ENCODE results near the gene SRPK2.
"Not testable (repeated sequence)": the region's sequence is repeated elsewhere in the genome, so short reads cannot be mapped to it uniquely, and the experiment has no call there.

Gene SRPK2

DNA sequence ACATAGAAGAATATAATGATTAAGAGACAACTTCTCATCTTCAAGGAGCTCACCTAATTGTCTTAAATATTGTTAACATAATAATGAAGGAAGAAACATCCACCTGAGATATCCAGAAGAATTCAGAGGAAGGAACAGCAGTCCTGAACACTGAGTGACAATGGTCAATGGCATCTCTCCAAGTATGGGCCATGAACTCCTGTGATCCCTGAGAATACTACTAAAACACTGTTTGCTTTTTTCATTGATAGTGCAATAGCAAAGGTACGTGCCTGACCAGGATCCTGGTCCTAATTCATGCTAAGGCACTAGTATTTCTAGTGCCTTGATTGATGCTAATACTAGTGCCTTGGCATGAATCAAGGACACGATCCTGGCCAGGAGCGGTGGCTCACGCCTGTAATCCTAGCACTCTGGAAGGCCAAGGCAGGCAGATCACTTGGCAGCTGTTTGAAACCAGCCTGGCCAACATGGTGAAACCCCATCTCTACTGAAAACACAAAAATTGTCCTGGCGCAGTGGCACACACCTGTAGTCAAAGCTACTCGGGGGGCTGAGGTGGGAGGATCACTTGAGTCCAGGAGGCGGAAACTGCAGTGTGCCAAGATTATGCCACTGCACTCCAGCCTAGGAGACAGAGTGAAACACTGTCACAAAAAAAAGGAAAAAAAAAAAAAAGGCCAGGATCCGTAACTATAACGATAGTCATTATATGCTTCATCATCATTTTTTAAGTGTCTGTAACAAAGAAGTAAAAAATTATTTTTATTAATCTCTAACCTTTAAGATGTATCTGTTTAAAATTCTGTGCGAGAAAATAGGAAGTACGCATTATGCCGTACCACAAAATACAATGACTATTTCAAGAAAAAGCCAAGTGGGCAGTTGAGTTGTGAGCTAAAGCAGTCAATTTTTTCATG, 49.1 kb downstream of the SRPK2 start:
- DNase-seq (ENCODE audit: low read depth in 2 of 2), result no peak

DNA sequence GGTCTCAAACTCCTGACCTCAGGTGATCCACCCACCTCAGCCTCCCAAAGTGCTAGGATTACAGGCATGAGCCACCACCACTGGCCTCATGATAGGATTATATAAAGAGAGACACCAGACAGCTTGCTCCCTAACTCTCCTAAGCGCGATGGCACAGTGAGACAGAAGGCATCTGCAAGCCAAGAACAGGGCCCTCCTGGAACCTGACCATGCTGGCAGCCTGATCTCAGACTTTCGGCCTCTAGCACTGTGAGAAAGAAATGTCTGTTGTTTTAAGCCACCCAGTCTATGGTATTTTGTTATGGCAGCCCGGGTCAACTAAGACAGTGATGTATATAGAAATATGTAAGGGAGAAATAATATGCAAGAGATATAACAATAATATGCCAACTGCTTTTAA, 51.2 kb downstream of the SRPK2 start:
- no peak for DNase-seq (ENCODE audit: low read depth in 2 of 2)

DNA sequence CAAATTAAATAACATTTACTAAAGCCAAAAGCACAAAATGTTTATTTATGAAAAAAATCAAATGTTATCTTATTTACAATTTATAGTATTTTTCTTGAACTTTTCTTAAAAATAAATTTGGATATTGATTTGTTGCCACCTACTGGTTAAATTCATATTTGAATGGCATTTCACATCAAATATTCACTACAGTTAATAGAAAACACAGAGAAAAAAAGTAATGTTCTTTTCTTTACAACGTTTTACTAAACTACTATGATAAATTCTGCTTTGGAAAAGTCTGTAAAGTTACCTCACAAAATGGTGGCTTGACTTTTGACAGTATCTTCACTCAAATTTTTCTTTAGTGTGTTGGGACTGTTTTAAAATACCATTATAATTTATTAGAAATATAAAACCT, 52.7 kb downstream of the SRPK2 start:
- DNase-seq (ENCODE audit: low read depth in 2 of 2), result no peak

DNA sequence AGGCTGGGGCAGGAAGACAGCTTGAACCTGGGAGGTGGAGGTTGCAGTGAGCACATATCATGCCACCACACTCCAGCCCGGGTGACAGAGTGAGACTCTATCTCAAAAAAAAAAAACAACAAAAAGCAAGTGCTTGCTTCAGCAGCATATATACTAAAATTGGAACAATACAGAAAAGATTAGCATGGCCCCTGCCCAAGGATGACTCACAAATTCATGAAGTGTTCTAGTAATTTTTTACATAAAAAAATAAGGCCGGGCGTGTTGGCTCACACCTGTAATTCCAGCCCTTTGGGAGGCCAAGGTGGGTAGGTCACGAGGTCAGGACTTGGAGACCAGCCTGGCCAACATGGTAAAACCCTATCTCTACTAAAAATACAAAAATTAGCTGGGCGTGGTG, 56.1 kb downstream of the SRPK2 start:
- not testable (repeated sequence) for DNase-seq (ENCODE audit: low read depth in 2 of 2)

DNA sequence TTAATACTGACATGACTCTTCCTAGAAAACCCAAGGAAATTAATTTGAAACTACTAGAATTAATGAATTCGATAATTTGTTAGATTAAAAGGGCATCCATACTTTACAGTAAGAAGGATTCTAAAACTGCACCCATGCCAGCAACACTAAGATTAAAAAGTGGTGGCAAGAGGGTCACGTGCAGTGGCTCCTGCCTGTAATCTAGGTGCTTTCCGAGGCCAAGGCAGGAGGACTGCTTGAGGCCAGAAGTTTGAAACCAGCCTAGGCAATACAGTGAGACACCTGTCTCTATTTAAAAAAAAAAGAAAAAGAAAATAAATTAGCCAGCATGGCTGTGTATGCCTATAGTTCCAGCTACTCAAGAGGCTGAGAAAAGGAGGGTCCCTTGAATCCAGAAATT, 58.2 kb downstream of the SRPK2 start:
- DNase-seq (ENCODE audit: low read depth in 2 of 2), result no peak

DNA sequence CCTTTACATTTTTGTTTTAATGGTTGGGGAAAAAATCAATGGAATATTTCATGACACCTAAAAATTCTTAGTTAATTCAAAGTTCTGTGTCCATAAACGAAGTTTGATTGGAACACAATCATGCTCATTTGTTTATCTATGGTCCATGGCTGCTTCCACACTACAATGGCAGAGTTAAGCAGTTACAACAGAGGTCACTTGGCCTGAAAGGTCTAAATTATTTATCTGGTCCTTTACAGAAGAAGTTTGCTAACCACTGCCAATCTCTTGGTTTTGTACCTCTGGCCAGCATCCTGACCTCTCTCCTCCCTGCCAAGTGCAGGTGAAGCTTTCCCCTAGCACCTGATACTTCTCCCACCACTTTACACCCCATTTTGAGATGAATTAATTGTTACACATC, 61.5 kb downstream of the SRPK2 start:
- no peak for DNase-seq (ENCODE audit: low read depth in 2 of 2)

DNA sequence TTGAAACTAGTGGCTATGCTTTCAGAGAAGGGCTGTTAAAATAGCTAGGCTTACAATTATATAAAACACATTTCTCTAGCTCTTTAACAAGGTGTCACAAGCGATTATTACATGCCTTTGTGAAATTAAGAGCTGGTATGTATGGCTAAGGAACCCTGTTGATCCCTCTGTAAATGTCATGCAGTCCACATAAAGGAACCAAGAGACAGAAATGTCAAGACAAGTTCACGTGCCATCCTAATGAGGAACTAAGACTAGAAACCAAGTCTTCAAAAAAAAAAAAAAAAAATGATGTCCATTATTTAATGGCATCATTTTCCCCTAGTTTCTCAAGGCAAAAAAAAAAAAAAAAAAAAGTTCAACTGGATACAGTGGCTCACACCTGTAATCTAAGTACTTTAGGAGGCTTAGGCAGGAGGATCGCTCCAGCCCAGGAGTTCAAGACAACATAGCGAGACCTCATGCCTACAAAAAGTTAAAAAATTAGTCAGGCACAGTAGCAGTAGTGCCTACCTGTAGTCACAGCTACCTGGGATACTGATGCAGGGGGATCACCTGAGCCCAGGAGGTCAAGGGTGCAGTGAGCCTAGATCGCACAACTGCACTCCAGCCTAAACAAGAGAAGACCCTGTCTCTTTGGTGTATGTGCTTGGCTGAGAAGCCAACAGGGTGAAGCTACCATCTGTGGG, 63.4 kb downstream of the SRPK2 start:
- no peak for DNase-seq (ENCODE audit: low read depth in 2 of 2)

DNA sequence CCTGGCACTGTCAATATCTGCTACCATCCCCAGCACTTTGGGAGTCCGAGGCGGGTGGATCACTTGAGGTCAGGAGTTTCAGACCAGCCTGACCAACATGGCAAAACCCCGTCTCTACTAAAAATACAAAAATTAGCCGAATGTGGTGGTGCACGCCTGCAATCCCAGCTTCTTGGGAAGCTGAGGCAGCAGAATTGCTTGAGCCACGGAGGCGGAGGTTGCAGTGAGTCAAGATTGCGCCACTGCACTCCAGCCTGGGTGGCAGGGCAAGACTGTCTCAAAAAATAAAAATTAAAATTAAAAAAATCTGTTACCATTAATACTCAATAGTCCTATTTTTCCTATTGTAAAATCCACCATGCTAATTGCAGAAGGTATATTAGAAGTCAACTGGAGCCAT, 64.1 kb downstream of the SRPK2 start:
- DNase-seq (ENCODE audit: low read depth in 2 of 2), result not testable (repeated sequence)

DNA sequence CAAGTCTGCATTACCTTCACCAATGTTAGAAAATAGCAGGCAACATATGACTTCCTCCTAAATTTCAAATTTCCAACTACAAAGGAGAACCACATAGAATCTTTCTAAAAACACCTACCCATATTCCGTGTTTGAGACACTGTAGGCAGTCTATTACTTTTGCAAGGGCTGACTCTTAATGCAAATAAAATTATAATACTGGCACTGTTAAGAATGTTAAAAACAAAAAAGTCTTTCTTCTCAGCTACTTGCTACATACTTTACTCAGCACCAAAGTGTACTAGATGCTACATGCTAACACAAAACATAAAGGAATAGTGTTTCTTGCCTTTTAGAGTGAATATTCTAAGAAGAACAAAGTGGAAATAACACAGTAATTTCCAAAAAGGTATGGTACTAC, 65.4 kb downstream of the SRPK2 start:
- no peak for DNase-seq (ENCODE audit: low read depth in 2 of 2)

DNA sequence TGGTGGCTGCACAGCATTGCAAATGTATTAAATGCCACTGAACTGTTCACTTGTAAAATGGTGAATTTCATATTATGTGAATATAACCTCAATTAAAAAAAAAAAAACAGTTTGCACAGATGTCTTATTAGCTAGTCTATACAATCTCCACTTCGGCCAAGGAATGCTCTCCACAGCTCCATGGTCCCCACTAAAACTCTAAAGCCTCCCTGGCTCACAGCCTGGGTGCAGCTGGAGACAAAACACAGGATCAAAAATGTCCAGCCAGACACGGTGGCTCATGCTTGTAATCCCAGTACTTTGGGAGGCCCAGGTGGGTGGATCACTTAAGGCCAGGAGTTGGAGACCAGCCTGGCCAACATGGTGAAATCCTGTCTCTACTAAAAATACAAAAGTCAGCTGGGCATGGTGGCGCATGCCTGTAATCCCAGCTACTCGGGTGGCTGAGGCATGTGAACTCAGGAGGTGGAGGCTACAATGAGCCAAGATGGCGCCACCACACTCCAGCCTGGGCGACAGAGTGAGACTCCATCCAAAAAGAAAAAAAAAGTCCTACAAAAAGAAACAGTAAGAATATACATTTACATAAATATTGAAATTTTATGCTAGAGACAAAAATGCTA, 66.0 kb downstream of the SRPK2 start:
- DNase-seq (ENCODE audit: low read depth in 2 of 2), result no peak

DNA sequence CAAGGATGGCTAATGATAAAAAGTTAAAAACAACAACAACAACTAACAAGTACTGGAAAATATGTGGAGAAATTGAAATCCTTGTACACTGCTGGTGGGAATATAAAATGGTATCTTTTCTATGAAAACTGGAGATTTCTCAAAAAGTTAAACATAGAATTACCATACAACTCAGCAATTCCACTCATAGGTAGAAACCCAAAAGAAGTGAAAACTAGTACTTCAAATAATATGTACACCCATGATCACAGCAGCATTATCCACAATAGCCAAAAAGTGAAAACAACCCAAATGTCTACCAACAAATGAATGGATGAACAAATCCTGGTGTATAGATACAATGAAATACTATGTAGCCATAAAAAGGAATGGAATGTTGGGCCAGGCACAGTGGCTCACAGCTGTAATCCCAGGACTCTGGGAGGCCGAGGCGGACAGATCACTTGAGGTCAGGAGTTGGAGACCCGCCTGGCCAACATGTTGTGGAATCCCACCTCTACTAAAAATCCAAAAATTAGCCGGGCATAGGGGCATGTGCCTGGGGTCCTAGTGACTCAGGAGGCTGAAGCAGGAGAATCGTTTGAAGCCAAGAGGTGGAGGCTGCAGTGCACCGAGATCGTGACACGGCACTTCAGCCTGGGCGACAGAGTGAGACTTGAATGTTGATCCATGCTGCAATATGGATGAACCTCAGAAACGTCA, 66.8 kb downstream of the SRPK2 start:
- DNase-seq (ENCODE audit: low read depth in 2 of 2), result no peak

DNA sequence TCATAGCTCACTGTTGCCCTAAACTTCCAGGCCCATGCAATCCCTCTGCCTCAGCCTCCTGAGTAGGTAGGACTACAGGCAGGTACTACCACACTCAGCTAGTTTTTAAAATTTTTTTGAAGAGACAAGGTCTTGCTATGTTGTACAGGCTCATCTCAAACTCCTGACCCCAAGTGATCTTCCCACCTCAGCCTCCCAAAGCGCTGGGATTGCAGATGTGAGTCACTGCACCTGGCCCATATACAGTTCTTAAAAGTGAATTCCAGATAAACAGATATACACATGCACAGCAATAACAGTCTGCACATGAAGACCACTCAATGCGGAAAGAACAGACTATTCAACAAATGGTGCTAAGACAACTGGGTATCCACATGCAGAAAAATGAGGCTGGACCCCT, 67.8 kb downstream of the SRPK2 start:
- no peak for DNase-seq (ENCODE audit: low read depth in 2 of 2)

DNA sequence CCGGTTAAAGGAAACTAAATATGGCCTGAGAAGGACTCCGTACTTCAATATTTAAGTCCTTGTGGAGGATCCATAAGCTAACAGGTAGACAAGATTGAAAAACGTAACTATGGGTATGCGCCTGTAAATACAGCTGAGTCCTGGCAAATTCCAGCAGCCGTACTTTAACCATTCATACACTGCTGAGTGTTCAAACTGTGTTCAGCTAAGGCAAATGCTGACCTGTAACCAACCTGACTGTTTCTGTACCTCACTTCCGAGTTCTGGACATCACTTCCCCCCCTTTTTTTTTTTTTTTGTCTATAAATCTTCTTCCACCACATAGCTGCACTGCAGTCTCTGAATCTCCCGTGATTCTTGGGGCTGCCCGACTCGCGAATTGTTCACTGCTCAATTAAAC, 69.1 kb downstream of the SRPK2 start:
- DNase-seq (ENCODE audit: low read depth in 2 of 2), result no peak

DNA sequence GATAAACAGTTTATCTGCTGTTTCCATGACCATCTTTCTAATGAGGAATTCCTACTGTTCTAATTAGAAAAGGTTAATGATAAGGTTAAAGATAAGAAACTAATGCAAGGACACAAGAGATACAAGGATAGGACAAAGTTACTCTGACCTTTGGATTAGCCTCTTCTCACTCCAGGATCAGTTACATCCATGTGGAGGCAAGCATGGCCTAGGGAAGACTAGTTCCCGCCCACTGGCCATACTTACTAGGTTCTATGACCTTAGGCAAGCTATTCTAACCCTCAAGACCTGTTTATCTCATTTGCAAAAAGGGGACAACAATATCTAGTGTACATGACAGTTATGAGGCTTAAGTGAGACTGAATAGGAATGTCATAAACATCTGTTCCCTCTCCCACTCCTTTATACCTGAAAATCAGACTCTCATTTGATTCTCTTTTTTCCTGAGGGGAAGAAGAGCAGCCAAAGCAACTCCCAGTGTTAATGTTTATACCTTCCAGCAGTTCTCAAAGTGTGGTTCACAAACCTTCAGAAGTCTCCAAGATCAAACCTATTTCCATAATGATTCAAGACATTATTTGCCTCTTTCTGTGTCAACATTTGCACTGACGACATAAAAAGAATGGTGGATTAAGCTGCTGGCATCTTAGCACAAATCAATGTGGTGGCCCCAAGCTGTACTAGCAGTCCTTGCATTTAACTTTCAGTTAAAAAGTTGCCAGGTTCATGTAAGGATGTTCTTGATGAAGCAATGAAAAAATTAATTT, 72.0 kb downstream of the SRPK2 start:
- DNase-seq (ENCODE audit: low read depth in 2 of 2), result no peak

DNA sequence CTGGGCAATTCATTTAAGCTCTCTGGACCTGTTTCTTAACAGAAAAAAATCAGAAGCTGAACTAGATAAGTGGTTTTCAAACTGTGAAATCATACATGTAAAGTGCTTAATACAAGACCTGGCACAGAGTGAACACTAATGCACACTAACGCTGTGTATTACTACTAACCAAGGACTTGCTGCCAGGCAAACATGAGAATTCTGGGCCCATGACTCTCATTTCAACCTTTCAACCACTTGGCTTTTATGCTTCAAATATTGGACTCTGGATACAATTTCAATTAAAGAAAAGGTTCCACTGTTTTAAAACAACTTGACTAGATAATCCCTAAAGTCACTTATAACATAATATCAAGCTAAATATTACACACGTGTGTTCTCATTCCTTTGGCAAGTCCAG, 73.4 kb downstream of the SRPK2 start:
- no peak for DNase-seq (ENCODE audit: low read depth in 2 of 2)

DNA sequence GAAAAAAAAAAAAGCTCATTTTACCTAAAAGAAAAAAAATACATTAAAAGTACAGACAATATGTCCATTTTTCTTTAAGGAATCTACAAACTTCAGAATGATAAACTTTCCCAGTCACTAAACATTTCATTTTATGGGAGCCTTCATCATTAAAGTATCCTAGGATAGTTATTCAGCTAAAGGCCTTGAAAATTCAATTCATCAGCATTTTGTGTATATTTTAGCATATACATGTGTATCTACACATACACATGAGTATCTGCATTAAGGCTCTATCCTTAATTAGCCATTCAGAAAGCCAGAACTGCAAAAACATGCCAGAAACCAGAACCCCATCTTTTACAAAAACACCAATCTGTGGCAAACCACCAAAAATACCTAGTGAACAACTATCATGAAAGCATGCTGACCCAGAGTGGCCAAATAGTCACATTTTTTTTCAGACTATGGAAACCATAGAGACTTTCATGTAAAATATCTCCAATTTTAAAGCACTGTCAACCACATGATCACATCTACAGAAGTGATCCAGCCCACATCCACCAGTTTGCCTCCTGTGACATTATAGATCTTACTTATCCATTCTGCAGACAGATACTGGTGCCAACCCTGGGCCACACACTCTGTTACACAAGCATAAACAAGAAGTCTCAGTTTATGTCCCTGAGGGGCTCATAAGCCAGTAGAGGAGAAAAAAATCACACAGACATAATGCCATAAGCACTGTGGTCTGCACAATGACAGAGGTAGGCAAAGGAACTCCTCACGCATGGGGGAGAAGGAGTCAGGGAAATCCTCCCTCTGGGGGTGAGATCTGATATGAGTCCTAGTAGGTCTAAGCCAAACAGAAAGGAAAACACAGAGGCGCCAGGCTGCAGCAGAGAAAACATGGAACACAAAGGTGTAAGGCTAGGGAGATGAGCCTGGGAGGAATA, 79.2 kb downstream of the SRPK2 start:
- no peak for DNase-seq (ENCODE audit: low read depth in 2 of 2)

DNA sequence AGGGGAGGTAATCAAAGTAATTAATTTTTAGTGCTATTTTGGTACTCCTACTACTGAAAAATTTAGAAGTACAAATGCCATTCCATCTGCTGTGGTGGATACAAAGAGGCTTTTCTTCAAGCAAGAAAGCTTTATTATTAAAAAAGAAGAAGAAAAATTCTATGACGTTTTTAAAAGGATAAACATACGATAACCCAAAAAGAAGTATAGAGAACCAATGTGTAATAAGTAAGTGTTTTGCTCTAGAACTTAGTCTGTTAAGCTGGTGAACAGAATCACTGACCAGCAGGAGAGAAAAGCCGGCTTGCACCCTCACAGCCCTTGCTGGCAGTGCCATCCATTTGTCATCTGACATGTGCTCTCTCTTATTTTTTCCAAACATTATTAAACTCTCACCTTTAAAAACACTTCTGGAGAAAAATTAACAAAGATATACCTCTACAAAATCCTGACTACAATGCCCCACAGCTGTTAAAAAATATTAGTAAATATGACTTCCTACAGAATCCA, 81.5 kb downstream of the SRPK2 start:
- no peak for DNase-seq (ENCODE audit: low read depth in 2 of 2)

DNA sequence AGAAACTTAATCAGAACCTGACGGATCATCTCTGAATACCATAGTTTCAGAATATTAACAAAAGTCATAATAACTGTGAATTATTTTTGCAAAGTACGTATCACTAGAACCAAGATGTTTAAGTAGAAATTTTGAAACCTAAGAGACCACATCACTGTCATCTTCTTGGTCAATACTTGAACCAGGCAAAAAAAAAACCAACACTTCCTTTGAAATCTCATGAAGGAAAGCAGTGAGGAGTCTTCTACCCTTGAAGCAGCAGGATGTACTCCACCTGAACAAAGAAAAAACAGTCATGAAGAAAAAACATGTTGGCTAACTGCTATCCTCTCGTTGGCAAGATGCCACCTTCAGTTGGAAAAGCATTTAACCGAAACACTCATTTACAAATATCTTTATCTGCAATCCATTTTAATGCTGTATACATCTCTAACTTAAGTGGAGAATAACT, 82.4 kb downstream of the SRPK2 start:
- no peak for DNase-seq (ENCODE audit: low read depth in 2 of 2)

DNA sequence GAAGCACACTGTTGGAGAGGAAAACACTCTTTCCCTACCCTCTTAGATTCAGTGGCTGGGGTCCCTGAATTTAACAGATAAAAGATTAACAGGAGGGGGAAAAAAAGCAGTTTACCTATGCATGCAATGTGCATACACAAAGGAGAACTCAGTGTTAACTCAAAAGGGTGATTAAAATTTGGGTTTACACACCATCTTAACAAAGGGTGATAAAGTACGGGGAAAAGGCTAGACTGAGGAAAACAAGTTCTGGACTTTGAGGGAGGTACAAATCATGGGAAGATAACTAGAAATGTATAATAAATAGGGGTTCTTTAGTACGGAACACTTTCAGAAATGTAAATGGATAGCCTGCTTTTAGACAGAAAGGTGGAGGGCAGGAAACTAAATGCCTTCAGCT, 83.1 kb downstream of the SRPK2 start:
- no peak for DNase-seq (ENCODE audit: low read depth in 2 of 2)
